Esophagus (tissue), 2 donors: ENCODE results near the gene ANO8. TPM values are rescaled to one million over a fixed set of nuclear protein-coding genes. Genes with fewer than 3 reads are reported as not detected.
"Not testable (repeated sequence)": the region's sequence is repeated elsewhere in the genome, so short reads cannot be mapped to it uniquely, and the experiment has no call there.

Experiments used
- H3K27ac ChIP-seq, 2 donors: one replicate each; pipeline ENCODE4 v1.5.1; 2013; ENCODE audit warnings: low read depth in 2 of 2, mild to moderate bottlenecking in 2 of 2, inconsistent platforms in 1 of 2, low read length in 1 of 2, moderate library complexity in 1 of 2
- H3K27me3 ChIP-seq, 2 donors: one replicate each; pipeline ENCODE4 v1.6.1; 2013; ENCODE audit warnings: low read length in 2 of 2, control low read depth in 1 of 2, mild to moderate bottlenecking in 1 of 2; ENCODE audit not compliant: insufficient read depth in 2 of 2, control insufficient read depth in 1 of 2
- H3K36me3 ChIP-seq, 2 donors: one replicate each; pipeline ENCODE4 v1.6.1; 2013; ENCODE audit warnings: low read length in 1 of 2; ENCODE audit not compliant: control insufficient read depth in 2 of 2, insufficient read depth in 2 of 2
- H3K4me1 ChIP-seq, 2 donors: one replicate each; pipeline ENCODE4 v1.6.1; 2013; ENCODE audit warnings: low read length in 1 of 2; ENCODE audit not compliant: control insufficient read depth in 2 of 2, insufficient read depth in 2 of 2
- H3K4me3 ChIP-seq, 2 donors: one replicate each; pipeline ENCODE4 v1.5.1; 2013; ENCODE audit warnings: low read length in 2 of 2, mild to moderate bottlenecking in 2 of 2, low read depth in 1 of 2, moderate library complexity in 1 of 2
- H3K9me3 ChIP-seq, 2 donors: one replicate each; pipeline ENCODE4 v1.6.1; 2013; ENCODE audit warnings: mild to moderate bottlenecking in 2 of 2, low read depth in 1 of 2, low read length in 1 of 2, moderate library complexity in 1 of 2; ENCODE audit not compliant: control insufficient read depth in 2 of 2, insufficient read depth in 1 of 2
- WGBS, 2 donors: extraction: QIAGEN DNeasy Blood & Tissue Kit; methylation state at CpG; one replicate each; pipeline ENCODE4 v1.1.7; 2013; 5-methylcytosine and 5-hydroxymethylcytosine counted together
- polyA plus RNA-seq, 2 donors: library from polyadenylated mRNA; stranded (reverse); fragments of 200-250 nt; gene quantifications; one replicate each; pipeline ENCODE4 v1.2.3, GENCODE V29; 2013
- donor health status: healthy with polysubstance abuse.
- donor health status: Bipolar disorder and iron deficiency.

ANO8 gene
- polyA plus RNA-seq, 2 donors, result 9.7 to 28.0 TPM

DNA sequence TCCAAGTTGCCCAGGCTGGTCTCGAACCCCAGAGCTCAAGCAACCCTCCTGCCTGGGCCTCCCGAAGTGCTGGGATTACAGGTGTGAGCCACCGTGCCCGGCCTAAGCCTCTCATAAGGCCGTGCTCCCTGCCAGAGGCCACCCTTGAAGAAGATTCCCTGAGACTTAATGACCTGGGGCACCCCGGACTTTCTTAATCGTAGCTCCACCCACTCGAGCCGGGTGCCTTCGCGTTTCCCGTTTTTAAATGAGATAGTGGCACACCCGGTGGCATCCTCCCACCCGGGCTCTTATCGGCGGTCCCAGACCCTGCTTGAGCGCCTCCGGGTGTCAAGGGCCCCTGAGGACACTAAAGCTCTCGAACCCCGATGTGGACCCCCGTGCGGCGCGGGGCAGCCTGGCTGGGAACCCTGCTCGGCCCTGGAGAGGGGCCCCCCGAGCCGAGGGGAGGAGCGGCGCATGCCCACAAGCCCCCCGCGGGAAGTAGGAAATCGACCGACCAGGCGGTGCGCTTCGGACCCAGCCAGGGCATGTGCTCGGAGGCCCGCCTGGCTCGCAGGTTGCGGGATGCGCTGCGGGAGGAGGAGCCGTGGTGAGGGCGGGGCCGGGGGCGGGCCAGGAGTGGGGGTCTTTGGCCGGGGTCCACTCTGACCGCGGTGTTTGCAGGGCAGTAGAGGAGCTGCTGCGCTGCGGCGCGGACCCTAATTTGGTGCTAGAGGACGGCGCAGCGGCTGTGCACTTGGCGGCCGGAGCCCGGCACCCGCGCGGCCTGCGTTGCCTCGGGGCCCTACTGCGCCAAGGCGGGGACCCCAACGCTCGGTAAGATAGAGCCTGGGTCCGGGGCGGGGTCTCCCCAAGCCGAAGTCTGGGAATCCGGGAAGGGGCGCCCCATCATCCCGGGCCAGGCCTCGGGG is 53.0 kb downstream of the ANO8 start, which contains the start of gene ANKLE1:
TSS of gene ANKLE1 (plus strand) at position 511 of the 914 bp plus-strand sequence. CDS start at position 531, 20 bp downstream.
- Histone ChIP-seq H3K27ac (no peak within 1 kb of the TSS), H3K4me3 (peak within 1 kb of the TSS; percentile 26 to 36), H3K4me1 (peaks cover 4 to 7% of the 10 kb centered on the region in 2 donors), H3K27me3 (peaks cover 0 to 5% of the 10 kb centered on the region in 2 donors), H3K36me3 (peaks cover 6% of the 10 kb centered on the region in 2 donors), H3K9me3 (no peaks in the 10 kb centered on the region)
- WGBS, 2 donors, result 6% methylated on average over 67 to 75 of the region's 75 CpGs

DNA sequence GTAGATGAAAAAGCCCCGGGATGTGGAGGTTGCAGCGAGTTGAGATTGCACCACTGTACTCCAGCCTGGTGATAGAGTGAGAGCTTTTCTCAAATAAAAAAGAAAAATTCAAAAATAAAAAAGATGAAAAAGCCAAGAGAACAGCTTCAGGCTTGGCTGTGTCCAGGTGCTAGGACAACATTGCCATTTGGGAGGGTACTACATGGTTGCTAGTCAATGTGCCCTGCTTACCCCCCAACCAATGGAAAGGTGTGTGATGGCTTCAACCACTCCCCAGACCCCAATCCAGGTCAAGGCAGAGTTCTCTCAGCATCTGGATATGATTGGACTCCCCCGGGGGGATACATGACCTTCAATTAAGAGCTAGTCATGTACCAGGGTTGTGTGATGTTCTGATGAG is 55.2 kb downstream of the ANO8 start:
- Histone ChIP-seq H3K9me3 (no peaks in the 10 kb centered on the region), H3K27ac (no peak overlapping the region), H3K4me3 (no peak overlapping the region), H3K36me3 (peaks cover 6 to 16% of the 10 kb centered on the region in 2 donors), H3K27me3 (peaks cover 0 to 5% of the 10 kb centered on the region in 2 donors), H3K4me1 (peaks cover 4 to 7% of the 10 kb centered on the region in 2 donors)
- WGBS, 2 donors, result 75 to 77% methylated on average over 3 of the region's 3 CpGs

DNA sequence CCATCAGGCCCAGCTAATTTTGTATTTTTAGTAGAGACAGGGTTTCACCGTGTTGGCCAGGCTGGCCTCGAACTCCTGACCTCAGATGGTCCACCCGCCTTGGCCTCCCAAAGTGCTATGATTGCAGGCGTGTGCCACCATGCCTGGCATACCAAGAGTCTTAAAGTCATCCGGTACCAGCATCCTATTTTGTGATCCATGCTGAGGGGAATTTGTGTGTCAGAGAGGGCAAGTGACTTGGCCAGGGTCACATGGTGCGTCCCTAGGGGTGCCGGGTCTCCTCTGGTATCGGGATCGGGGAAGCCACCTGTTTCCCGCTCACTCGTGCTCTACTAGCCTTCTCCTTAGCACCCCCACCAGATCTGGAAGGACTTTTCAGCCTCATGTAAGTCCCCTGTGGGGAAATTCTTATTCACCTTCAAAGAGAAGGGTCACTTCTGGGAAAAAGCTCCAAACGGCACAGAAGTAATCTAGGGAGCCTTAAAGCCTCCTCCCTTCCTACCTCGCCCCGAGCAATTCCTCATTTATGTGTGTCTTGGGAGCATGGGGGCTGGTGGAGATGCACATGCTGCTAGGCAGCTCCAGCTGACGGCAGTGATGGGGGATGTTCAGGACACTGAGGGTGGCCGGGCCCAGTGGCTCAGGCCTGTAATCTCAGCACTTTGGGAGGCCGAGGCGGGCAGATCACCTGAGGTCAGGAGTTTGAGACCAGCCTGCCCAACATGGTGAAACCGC is 59.0 kb downstream of the ANO8 start:
- peaks cover 14 to 34% of the 10 kb centered on the region in 2 donors for H3K36me3 ChIP-seq
- H3K4me3 ChIP-seq, result no peak overlapping the region
- no peak overlapping the region for H3K27ac ChIP-seq
- H3K4me1 ChIP-seq, result no peaks in the 10 kb centered on the region
- 91 to 94% methylated on average over 19 of the region's 19 CpGs for WGBS, 2 donors
- H3K27me3 ChIP-seq, result no peaks in the 10 kb centered on the region
- H3K9me3 ChIP-seq, result no peaks in the 10 kb centered on the region

DNA sequence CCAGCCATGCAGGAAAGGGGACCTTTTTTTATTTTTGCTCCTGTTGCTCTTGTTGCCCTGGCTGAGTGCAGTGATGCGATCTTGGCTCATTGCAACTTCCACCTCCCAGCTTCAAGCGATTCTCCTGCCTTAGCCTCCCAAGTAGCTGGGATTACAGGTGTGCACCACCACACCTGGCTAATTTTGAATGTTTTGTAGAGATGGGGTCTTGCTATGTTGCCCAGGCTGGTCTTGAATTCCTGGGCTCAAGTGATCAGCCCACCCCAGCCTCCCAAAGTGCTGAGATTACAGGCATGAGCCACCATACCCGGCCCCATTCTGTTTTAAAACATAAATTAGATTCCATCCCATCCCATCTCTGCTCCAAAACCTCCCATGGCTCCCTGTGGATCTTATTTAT is 59.8 kb downstream of the ANO8 start:
- H3K27ac ChIP-seq, H3K4me3 ChIP-seq, H3K9me3 ChIP-seq, H3K27me3 ChIP-seq, H3K4me1 ChIP-seq: not testable (repeated sequence)
- 98 to 100% methylated on average over 3 of the region's 3 CpGs for WGBS, 2 donors
- H3K36me3 ChIP-seq, result peaks cover 14 to 34% of the 10 kb centered on the region in 2 donors

Other genes starting within 250 kb of the ANO8 start
- 10 to 100 TPM; 32.8 to 37.7 TPM for gene USE1, start 119.5 kb downstream of the ANO8 start, polyA plus RNA-seq
- 10 to 100 TPM in 1 of 2 donors, 1 to 10 TPM in 1; 7.9 to 12.7 TPM for gene OCEL1, start 108.6 kb downstream of the ANO8 start, polyA plus RNA-seq
- gene NR2F6, start 88.9 kb downstream of the ANO8 start, polyA plus RNA-seq, result 10 to 100 TPM; 33.3 to 45.5 TPM
- gene USHBP1, start 70.1 kb downstream of the ANO8 start, polyA plus RNA-seq, result 1 to 10 TPM; 1.5 to 2.9 TPM
- 10 to 100 TPM; 39.1 to 52.7 TPM for gene BABAM1, start 67.4 kb downstream of the ANO8 start, polyA plus RNA-seq
- gene ANKLE1, start 53.0 kb downstream of the ANO8 start, polyA plus RNA-seq, result under 1 TPM; 0.22 to 0.45 TPM
- gene ABHD8, start 31.4 kb downstream of the ANO8 start, polyA plus RNA-seq, result 1 to 10 TPM; 3.4 to 4.5 TPM
- 100 to 1,000 TPM in 1 of 2 donors, 10 to 100 TPM in 1; 72.1 to 102 TPM for gene MRPL34, start 29.0 kb downstream of the ANO8 start, polyA plus RNA-seq
- 10 to 100 TPM; 40.3 to 41.4 TPM for gene DDA1, start 25.3 kb downstream of the ANO8 start, polyA plus RNA-seq
- 10 to 100 TPM; 13.5 to 20.2 TPM for gene GTPBP3, start 2.7 kb upstream of the ANO8 start, polyA plus RNA-seq
- gene PLVAP, start 42.5 kb upstream of the ANO8 start, polyA plus RNA-seq, result 10 to 100 TPM; 29.5 to 30.7 TPM
- gene CCDC194, start 59.3 kb upstream of the ANO8 start, polyA plus RNA-seq, result not detected
- gene BST2, start 70.8 kb upstream of the ANO8 start, polyA plus RNA-seq, result 10 to 100 TPM in 1 of 2 donors, 1 to 10 TPM in 1; 8.5 to 17.6 TPM
- 10 to 100 TPM; 64.2 to 66.8 TPM for gene MVB12A, start 85.2 kb upstream of the ANO8 start, polyA plus RNA-seq
- under 1 TPM; 0.13 to 0.20 TPM for gene TMEM221, start 113.8 kb upstream of the ANO8 start, polyA plus RNA-seq
- not detected for gene NXNL1, start 126.1 kb upstream of the ANO8 start, polyA plus RNA-seq
- gene SLC27A1, start 135.7 kb upstream of the ANO8 start, polyA plus RNA-seq, result 1 to 10 TPM; 5.4 to 8.7 TPM
- gene PGLS, start 176.8 kb upstream of the ANO8 start, polyA plus RNA-seq, result 100 to 1,000 TPM in 1 of 2 donors, 10 to 100 TPM in 1; 90.6 to 119 TPM
- gene COLGALT1, start 220.8 kb upstream of the ANO8 start, polyA plus RNA-seq, result 10 to 100 TPM; 23.6 to 24.8 TPM